Fibroblast of villous mesenchyme (primary cell): Measurements from ENCODE around the gene SLIT2. TPM values are rescaled to one million over a fixed set of nuclear protein-coding genes. Genes with fewer than 3 reads are reported as not detected.

ENCODE experiments used
- DNase-seq: peaks from one replicate; pipeline ENCODE4 v3.0.0-alpha.2; 2010; ENCODE audit warnings: low read depth
- H3K4me3 ChIP-seq: 2 replicates; pipeline ENCODE4 v1.5.1; 2011; ENCODE audit warnings: low read depth, mild to moderate bottlenecking, low read length
- total RNA-seq: library from RNA; depleted of rRNA; stranded (reverse); fragments of >200 nt; gene quantifications from 2 replicates; pipeline ENCODE4 v1.2.3, GENCODE V29; 2012
- TF ChIP-seq, protein P1 (sequence below): IDR thresholded peaks from 2 replicates; pipeline ENCODE4 v1.5.1; 2012; ENCODE audit warnings: low read depth, mild to moderate bottlenecking, low read length; ENCODE audit not compliant: insufficient read depth

The SLIT2 gene
- total RNA-seq, 1 donor: 20.7 TPM

GRCh38 chr4:20248155-20248558 is 3.5 kb upstream of the SLIT2 start:
- peak; percentile 76 for DNase-seq
- H3K4me3 ChIP-seq: no peak overlapping the region
- TF ChIP-seq, protein P1, sequence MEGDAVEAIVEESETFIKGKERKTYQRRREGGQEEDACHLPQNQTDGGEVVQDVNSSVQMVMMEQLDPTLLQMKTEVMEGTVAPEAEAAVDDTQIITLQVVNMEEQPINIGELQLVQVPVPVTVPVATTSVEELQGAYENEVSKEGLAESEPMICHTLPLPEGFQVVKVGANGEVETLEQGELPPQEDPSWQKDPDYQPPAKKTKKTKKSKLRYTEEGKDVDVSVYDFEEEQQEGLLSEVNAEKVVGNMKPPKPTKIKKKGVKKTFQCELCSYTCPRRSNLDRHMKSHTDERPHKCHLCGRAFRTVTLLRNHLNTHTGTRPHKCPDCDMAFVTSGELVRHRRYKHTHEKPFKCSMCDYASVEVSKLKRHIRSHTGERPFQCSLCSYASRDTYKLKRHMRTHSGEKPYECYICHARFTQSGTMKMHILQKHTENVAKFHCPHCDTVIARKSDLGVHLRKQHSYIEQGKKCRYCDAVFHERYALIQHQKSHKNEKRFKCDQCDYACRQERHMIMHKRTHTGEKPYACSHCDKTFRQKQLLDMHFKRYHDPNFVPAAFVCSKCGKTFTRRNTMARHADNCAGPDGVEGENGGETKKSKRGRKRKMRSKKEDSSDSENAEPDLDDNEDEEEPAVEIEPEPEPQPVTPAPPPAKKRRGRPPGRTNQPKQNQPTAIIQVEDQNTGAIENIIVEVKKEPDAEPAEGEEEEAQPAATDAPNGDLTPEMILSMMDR: peak; percentile 76

DNA sequence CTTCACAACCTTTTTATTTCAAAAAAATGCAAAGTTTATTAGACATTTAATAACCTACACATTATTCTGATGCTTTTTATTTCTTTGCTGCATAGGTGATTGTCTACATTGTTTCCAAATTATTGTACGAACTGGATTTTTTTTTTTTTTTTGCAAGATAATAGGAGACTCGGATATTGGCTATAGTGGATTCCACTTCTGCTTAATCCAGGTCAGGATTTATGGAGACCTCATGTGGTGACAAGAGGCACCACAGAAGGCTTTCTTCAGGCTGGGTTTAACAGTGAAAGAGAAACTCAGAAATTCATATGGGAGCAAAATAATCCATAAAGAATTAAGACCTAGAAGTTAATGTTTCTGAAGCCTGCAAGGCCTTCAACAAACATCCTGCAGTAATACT is 2.4 kb upstream of the SLIT2 start:
- peak; percentile 51 for DNase-seq
- no peak overlapping the region for H3K4me3 ChIP-seq
- TF ChIP-seq, protein P1: peak; percentile 46

- TF ChIP-seq, protein P1: no peak
- H3K4me3 ChIP-seq: peak overlapping the region; percentile 78
- peak; percentile 21 for DNase-seq
Measured at GRCh38 chr4:20251031-20251795, 492 bp upstream of the SLIT2 start.

DNA sequence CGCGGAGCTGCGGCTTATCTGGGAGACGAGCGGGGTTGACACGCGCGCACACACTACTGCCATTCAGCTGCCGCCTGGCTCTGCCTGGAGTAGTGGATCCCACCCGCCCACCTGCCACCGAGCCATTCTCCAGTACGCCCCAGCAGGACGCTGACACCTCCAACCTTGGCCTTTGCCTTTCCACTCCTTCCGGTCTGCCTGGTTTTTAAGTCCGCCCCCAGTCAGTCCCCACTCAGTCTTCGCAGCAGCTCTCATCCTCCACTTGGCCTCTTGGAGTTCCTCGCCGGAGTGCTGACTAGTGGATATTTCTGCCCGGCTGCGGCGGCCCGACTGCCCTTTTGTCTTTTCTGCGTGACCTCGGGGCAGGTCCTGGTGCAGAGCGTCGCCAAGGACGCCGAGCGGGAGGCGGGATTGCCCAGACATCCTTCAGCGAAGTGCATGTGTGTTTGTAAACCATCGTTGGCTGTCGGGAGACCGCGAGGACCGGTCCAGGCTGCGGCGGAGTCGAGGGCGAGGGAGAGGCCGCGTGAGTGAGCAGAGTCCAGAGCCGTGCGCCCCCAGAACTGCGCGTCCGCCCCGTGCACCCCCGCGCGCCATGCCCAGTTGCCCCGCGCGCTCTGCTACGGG is 1.1 kb downstream of the SLIT2 start:
- peak overlapping the region; percentile 78 for H3K4me3 ChIP-seq
- TF ChIP-seq, protein P1: no peak
- DNase-seq: peak; percentile 29

DNA sequence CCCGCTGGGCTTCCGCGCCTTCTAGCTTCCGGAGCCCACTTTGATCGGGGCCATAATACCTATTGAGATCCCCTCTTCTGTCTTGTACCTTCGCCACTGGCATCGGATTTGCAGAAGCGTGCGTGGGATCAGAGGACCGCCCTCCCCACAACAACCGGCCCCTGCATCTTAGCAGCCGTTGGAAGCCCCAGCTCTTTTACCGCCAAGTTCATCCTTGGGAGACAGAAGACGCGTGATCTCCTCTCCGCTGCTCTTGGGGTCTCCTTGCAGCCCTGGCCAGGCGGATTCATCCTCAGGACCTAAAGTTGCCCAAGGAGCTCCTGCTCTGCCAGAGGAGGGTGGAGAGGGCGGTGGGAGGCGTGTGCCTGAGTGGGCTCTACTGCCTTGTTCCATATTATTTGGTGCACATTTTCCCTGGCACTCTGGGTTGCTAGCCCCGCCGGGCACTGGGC is 1.6 kb downstream of the SLIT2 start:
- peak overlapping the region; percentile 78 for H3K4me3 ChIP-seq
- DNase-seq: peak; percentile 18
- TF ChIP-seq, protein P1: no peak

GRCh38 chr4:20253735-20254409 is 2.2 kb downstream of the SLIT2 start:
- H3K4me3 ChIP-seq: peak overlapping the region; percentile 78
- DNase-seq: peak; percentile 30
- TF ChIP-seq, protein P1: no peak
